ENCODE data around the gene SAMMSON.

SAMMSON gene

GRCh38 chr3:69999140-70000027 lies at the start of gene SAMMSON:
SAMMSON (plus strand) TSS chr3:69999733.
- TF ChIP-seq GATA3 (IDR thresholded peaks at IDR 0.05; ENCODE audit: low read depth, low read length) (no peak), GATA2 (IDR thresholded peaks at IDR 0.05; ENCODE audit: low read depth, low read length) (no peak)

GRCh38 chr3:69951616-69952015 lies 47.9 kb upstream of the SAMMSON start:
- no peak for TF ChIP-seq GATA2 (IDR thresholded peaks at IDR 0.05; ENCODE audit: low read depth, low read length)
- no peak for TF ChIP-seq GATA3 (IDR thresholded peaks at IDR 0.05; ENCODE audit: low read depth, low read length)

GRCh38 chr3:69959581-69959980 lies 40.0 kb upstream of the SAMMSON start:
- TF ChIP-seq GATA2 (IDR thresholded peaks at IDR 0.05; ENCODE audit: low read depth, low read length), result no peak
- no peak for TF ChIP-seq GATA3 (IDR thresholded peaks at IDR 0.05; ENCODE audit: low read depth, low read length)

DNA sequence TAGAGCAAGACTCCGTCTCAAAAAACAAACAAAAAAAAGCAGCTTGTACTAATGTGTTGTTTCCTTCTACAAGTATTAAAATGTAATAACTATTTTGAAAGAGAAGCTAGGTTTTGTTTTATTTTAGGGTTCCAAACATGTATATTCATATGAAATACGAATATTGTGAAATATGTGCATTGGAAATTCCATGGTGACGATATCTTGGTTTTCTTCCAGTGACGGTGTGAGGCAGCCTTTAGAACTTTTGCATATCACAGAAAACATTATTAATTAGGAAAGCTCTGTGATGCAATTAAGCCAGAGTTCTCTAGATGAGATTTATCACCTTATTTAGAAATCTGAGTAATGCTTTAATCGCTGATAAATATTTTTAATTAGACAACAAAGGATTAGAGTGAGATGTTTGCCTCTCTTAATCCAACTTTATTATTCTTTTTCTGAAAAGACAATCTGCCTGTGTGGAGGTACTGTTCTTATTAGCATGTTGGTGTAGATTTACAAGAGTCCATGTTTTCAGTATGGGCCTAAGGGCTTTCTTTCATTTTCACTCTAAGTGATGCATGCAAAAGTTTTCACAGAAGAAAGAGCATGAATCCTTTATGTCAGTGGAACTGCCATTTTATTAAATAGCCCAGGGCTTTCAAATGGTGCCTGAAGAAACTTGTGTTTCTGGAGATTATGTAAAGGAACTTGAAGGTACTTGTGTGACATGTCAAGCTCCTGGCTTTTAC lies 37.7 kb upstream of the SAMMSON start:
- TF ChIP-seq GATA2 (IDR thresholded peaks at IDR 0.05; ENCODE audit: low read depth, low read length), result no peak
- TF ChIP-seq GATA3 (IDR thresholded peaks at IDR 0.05; ENCODE audit: low read depth, low read length), result no peak

DNA sequence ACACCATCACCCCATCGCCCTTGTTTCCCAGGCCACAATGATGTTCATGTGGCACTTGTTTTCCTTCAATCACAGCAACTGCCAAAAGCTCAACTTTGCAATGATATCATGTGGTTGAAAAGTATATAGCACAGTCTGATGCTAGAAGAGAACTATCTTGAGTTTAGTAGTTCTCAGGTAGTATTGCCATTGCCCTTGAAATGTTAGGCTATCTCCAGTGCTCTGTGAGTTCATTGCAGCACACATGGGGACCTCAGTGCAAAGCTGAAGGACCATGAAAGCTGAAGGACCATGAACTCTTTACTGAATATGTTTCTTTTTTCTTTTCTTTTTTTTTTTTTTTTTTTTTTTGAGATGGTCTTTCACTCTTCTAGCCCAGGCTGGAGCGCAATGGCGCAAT lies 35.9 kb upstream of the SAMMSON start:
- TF ChIP-seq GATA3 (IDR thresholded peaks at IDR 0.05; ENCODE audit: low read depth, low read length) (no peak), GATA2 (IDR thresholded peaks at IDR 0.05; ENCODE audit: low read depth, low read length) (no peak)

DNA sequence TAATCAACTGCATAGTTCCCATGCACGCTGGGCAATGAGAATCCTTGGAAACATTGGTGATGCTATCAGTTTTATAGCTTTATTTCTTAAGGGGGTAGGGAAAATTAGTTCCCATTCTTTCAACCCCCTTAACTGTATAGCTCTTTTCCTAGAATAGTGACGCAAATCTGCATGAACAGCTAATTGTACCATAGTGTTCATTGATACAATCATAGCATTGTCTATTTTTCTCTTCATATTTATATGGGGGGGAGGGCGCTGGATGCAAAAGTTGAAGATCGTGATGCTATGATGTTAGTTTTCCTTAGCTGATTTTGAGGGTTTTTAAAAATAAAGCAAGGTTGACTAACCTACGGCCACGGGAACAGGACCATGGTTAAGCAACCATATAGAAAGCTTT lies 32.4 kb upstream of the SAMMSON start:
- TF ChIP-seq GATA3 (IDR thresholded peaks at IDR 0.05; ENCODE audit: low read depth, low read length), result no peak
- TF ChIP-seq GATA2 (IDR thresholded peaks at IDR 0.05; ENCODE audit: low read depth, low read length), result no peak

GRCh38 chr3:69970827-69971226 lies 28.7 kb upstream of the SAMMSON start:
- TF ChIP-seq GATA3 (IDR thresholded peaks at IDR 0.05; ENCODE audit: low read depth, low read length) (no peak), GATA2 (IDR thresholded peaks at IDR 0.05; ENCODE audit: low read depth, low read length) (no peak)

- no peak for TF ChIP-seq GATA2 (IDR thresholded peaks at IDR 0.05; ENCODE audit: low read depth, low read length)
- TF ChIP-seq GATA3 (IDR thresholded peaks at IDR 0.05; ENCODE audit: low read depth, low read length), result no peak
Observed at GRCh38 chr3:69972672-69973071, 26.9 kb upstream of the SAMMSON start.

DNA sequence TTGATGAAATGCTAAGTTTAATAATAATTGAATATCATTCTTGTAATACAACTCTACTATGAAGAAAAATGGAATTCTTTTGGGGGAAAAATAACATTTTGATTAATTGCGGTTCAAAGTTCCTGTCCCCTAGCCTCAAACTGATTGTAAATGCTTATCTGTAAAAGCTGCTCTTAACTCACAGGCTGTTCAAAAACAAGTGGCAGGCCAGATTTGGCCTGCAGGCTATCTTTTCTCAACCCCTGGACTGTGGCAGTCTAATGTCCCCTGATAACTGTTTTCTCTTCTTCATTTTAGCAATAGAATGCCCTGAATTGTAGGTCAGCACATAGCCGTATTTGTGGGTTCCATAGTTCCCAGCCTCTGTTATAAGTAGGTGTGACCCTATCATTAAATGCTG lies 23.5 kb upstream of the SAMMSON start:
- no peak for TF ChIP-seq GATA3 (IDR thresholded peaks at IDR 0.05; ENCODE audit: low read depth, low read length)
- no peak for TF ChIP-seq GATA2 (IDR thresholded peaks at IDR 0.05; ENCODE audit: low read depth, low read length)

- no peak for TF ChIP-seq GATA2 (IDR thresholded peaks at IDR 0.05; ENCODE audit: low read depth, low read length)
- TF ChIP-seq GATA3 (IDR thresholded peaks at IDR 0.05; ENCODE audit: low read depth, low read length), result no peak
Observed at GRCh38 chr3:69983546-69984265, 15.8 kb upstream of the SAMMSON start.

DNA sequence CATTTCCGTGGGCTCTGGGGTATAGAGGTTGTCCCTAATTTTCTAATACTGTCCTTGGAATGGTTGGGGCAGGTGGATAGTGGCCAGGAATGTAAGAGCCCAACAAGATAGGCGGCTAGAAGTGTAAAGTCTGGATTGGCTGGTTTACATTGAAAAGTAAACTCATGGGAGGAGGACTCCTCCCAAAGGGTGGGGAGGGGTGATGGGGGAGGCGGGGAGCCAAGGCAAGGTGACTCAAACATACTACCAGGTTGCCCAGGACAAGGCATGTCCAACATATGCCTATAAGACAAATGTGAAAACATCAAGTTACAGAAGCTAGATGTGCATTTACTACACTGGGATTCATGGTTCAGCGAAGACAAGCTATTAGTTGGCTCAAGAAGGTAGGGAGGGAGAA lies 14.3 kb upstream of the SAMMSON start:
- TF ChIP-seq GATA3 (IDR thresholded peaks at IDR 0.05; ENCODE audit: low read depth, low read length) (no peak), GATA2 (IDR thresholded peaks at IDR 0.05; ENCODE audit: low read depth, low read length) (no peak)

- TF ChIP-seq GATA2 (IDR thresholded peaks at IDR 0.05; ENCODE audit: low read depth, low read length) (no peak), GATA3 (IDR thresholded peaks at IDR 0.05; ENCODE audit: low read depth, low read length) (no peak)
Observed at GRCh38 chr3:69986419-69986818, 13.1 kb upstream of the SAMMSON start.

DNA sequence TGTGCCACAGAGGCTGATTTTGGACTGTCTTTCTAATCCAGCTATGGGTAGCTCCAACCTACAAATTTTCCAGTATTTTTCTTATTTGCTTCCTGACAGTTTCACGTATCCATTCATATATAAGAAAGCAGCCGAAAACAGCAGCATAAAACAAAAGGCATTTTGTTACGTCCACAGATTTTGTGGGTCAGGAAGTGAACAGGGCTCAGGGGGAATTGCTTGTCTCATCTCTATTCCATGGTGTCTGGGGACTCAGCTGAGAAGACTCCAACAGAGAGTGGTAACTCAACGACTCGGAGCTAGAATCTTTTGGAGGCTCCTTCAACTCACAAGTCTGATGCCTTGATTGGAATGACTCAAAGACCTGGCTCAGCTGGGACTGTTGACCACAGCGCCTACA lies 11.7 kb upstream of the SAMMSON start:
- TF ChIP-seq GATA2 (IDR thresholded peaks at IDR 0.05; ENCODE audit: low read depth, low read length) (no peak), GATA3 (IDR thresholded peaks at IDR 0.05; ENCODE audit: low read depth, low read length) (no peak)

DNA sequence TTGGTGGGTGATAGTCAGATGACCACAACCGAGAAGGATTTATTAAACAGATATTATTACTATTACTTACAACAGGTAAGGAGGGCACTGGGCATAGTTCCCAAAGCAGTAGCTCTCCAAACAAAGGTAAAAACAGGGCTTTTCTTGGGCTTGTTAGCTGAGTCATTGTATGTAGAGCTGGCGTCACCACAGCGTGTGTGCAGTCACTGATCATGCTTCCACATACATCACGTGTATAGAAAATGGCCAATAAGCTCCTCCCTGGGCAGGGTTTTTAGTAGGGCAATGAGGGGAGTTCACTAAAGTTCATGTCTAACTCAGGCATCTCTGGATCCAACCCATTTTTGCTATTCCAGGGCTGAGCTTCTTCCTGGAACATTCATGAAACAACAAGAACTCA lies 5.8 kb upstream of the SAMMSON start:
- TF ChIP-seq GATA2 (IDR thresholded peaks at IDR 0.05; ENCODE audit: low read depth, low read length) (no peak), GATA3 (IDR thresholded peaks at IDR 0.05; ENCODE audit: low read depth, low read length) (no peak)

Data from SH-SY5Y (cell line).